Activated T-helper 2 cell treated with anti-CD3 and anti-CD28 coated beads, Interferon-gamma antibody, Interleukin-2, Interleukin-4, amounts not matched to agents 10 μg/mL and 5 μg/mL and 100 μg/mL, durations not matched to agents 14 hours and 24 hours and 36 hours (primary cell): ENCODE measurements around the gene KRT85. TPM values are rescaled to one million over a fixed set of nuclear protein-coding genes. Genes with fewer than 3 reads are reported as not detected.

Source experiments
- DNase-seq: peaks from one replicate; pipeline ENCODE4 v3.0.0; 2021; ENCODE audit warnings: low spot score
- H3K27ac Mint-ChIP-seq: one replicate; pipeline ENCODE4 v1.8.0; 2021; ENCODE audit warnings: mixed read lengths
- H3K27me3 Mint-ChIP-seq: one replicate; pipeline ENCODE4 v1.8.0; 2021; ENCODE audit warnings: low read depth, mixed read lengths
- H3K36me3 Mint-ChIP-seq: one replicate; pipeline ENCODE4 v1.8.0; 2021; ENCODE audit warnings: low read depth, mixed read lengths
- H3K4me1 Mint-ChIP-seq: one replicate; pipeline ENCODE4 v1.8.0; 2021; ENCODE audit warnings: low read depth, mixed read lengths
- H3K4me3 Mint-ChIP-seq: one replicate; pipeline ENCODE4 v1.8.0; 2021; ENCODE audit warnings: low read depth, mild to moderate bottlenecking, moderate library complexity, mixed read lengths
- H3K9me3 Mint-ChIP-seq: one replicate; pipeline ENCODE4 v1.8.0; 2021; ENCODE audit warnings: mixed read lengths
- intact Hi-C: fragments of 100-400 bp; cut with micrococcal nuclease; formaldehyde crosslinking; loops from one replicate; pipeline ENCODE4 v1.15.1; 2023
- total RNA-seq: library from RNA; stranded (reverse); gene quantifications from 2 replicates; pipeline ENCODE4 v1.2.3, GENCODE V29; 2022

Gene KRT85
- total RNA-seq, 1 donor from 2014 or later: not detected

DNA sequence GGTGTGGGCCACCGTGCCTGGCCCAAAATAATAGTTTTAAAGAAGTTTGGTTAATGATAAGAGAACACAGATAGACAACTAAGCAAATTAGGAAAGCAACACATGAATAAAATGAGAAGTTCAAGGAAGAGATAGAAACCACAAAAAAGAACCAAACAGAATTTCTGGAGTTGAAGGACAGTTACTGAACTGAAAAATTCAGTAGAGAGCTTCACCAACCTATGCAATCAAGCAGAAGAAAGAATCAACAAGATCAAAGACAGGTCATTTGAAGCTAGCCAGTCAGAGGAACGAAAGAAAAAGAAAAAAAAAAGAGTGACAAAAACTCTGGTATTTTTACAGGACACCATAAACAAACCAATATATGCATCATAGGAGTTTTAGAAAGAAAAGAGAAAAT, 30.6 kb downstream of the KRT85 start:
- Mint-ChIP-seq H3K27ac (no peak overlapping the region), H3K27me3 (peaks cover 13% of the 10 kb centered on the region), H3K9me3 (peaks cover 6% of the 10 kb centered on the region), H3K4me1 (peaks cover 12% of the 10 kb centered on the region), H3K4me3 (no peak overlapping the region), H3K36me3 (no peaks in the 10 kb centered on the region)
- no peak for DNase-seq
- intact Hi-C loops: no loop called here

DNA sequence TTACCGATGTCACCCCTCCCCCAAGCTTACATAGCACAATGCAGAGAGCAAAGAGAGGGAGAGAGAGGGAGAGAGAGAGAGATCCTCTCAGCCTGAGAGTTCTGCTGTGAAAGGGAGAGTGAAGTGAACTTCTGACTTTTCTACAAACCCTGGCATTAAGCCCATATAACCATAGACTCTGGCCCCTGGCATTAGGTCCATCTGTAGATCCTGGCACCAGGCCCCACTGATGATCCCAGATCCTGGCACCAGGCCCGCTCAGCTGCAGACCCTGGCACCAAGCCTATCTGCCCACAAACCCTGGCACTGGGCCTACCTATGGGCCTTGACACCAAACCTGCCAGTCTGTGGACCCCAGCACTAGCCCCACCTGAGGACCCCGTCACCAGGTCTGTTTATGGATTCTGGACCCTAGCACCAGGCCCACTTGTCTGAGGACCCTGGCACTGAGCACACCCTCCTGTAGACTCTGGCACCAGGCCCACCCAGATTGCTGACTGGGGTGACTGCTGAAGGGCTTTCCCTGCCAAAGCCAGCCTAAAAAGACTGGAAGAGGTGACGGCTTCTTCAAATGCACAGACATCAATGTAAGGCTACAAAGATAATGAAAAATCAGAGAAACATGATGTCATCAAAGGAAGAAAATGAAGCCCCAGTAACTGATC, 31.6 kb downstream of the KRT85 start:
- H3K27ac Mint-ChIP-seq: no peak overlapping the region
- peaks cover 15% of the 10 kb centered on the region for H3K27me3 Mint-ChIP-seq
- peaks cover 6% of the 10 kb centered on the region for H3K9me3 Mint-ChIP-seq
- no peaks in the 10 kb centered on the region for H3K36me3 Mint-ChIP-seq
- H3K4me1 Mint-ChIP-seq: peaks cover 12% of the 10 kb centered on the region
- no peak for DNase-seq
- H3K4me3 Mint-ChIP-seq: no peak overlapping the region
- intact Hi-C loops: no loop called here

DNA sequence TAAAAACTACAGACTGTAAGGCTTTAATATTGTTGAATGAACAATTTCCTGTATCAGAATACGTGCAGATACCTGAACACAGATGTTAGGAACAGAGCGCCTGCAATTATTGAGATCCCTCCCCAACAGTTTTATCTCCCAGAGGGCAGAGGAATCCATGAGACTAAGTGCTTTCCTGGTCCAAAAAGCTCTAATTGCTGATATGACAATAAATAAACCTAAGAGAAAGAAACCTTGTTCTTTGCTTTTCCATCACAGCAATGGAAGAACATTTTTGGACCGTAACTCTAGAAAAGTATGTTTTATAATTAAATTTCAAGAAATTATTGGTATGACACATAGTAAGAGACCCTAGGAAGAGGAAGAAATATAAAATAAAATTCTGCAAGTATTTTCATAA, 33.1 kb downstream of the KRT85 start:
- intact Hi-C loops: no loop called here
- Mint-ChIP-seq H3K36me3 (no peaks in the 10 kb centered on the region), H3K4me3 (no peak overlapping the region), H3K9me3 (peaks cover 6% of the 10 kb centered on the region), H3K27me3 (peaks cover 19% of the 10 kb centered on the region), H3K4me1 (peaks cover 12% of the 10 kb centered on the region), H3K27ac (no peak overlapping the region)
- no peak for DNase-seq

DNA sequence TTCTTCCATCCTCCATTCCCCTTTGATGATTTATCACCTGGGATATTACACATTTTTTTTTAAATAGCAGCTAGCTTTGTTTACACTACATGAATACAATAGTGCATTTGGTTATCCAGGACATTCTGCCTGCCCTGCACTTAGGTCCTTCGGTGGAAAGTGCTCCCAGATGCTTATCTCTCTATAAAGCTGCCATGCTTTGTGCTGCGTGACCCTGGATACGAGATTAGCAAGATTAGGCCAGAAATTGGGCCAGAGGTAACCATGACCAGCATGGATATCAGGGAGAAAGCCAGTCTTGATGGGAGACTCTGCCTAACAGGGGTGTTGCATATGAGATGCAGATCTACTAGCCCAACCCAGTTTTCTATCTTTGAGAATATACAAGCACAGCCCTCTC, 34.0 kb downstream of the KRT85 start:
- no peak overlapping the region for H3K27ac Mint-ChIP-seq
- peaks cover 15% of the 10 kb centered on the region for H3K27me3 Mint-ChIP-seq
- H3K4me3 Mint-ChIP-seq: no peak overlapping the region
- no peaks in the 10 kb centered on the region for H3K36me3 Mint-ChIP-seq
- DNase-seq: no peak
- H3K9me3 Mint-ChIP-seq: peaks cover 6% of the 10 kb centered on the region
- intact Hi-C loops: no loop called here
- H3K4me1 Mint-ChIP-seq: peaks cover 8% of the 10 kb centered on the region

DNA sequence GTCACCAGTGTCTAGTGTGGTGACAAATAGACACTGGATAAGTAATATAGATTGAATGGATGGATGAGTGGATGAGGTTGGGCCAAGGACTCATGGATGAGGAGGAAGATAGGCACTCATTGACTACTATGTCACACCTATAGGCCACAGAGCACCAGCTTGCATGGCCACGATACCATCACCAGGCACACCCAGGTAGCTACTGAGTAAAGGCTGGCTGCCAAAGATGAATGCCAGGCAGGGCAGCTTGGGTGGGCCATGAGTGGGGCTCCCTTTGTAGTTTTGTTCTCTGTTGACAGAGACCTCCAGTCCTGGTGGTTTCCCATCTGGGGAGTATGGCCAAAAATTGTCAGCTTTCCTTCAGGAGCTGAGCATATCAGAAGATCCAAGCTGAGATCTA, 34.9 kb downstream of the KRT85 start:
- Mint-ChIP-seq H3K4me3 (no peak overlapping the region), H3K4me1 (peaks cover 12% of the 10 kb centered on the region), H3K36me3 (no peaks in the 10 kb centered on the region), H3K27ac (no peak overlapping the region), H3K27me3 (peaks cover 15% of the 10 kb centered on the region), H3K9me3 (peaks cover 6% of the 10 kb centered on the region)
- intact Hi-C loops: no loop called here
- no peak for DNase-seq

DNA sequence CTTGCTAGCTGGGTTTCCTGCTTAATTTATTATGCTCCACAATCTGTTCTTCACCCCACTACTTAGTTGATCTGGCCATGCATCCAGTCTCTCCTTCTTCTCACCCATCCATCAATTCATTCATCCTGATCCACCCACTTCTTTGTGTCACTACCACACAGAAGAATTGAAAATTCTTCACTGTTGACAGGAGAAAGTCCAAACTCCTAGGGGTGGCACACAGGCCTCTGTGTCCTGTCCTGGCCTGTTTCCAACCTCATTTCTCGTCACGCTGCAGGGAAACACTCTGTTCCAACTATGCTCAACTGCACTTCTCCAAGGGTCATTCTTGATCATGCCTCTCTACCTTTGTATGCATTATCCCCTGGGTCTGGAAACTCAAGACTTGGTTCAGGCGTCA, 35.4 kb downstream of the KRT85 start:
- no peaks in the 10 kb centered on the region for H3K36me3 Mint-ChIP-seq
- H3K27me3 Mint-ChIP-seq: peaks cover 15% of the 10 kb centered on the region
- H3K4me1 Mint-ChIP-seq: peaks cover 15% of the 10 kb centered on the region
- peaks cover 5% of the 10 kb centered on the region for H3K9me3 Mint-ChIP-seq
- DNase-seq: no peak
- H3K4me3 Mint-ChIP-seq: no peak overlapping the region
- intact Hi-C loops: no loop called here
- H3K27ac Mint-ChIP-seq: no peak overlapping the region

DNA sequence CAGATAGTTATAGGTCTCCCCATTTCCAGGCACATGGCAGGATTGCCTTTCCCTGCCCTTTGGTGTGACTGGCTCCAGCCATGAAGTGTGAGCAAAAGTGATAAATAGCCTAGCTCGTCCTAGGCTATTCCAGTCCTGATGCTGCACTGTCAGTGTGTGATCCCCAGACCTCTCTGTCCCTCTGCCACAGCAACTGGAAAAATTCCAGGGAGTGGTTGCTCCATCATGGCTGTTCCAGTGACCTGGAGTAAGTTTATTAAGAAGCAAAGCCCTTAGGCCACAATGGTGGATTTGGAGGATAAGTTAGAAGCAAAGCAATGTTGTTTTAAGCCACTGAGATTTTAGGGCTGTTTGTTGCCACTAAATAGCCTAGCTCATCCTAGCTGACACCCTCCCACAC, 36.2 kb downstream of the KRT85 start:
- Mint-ChIP-seq H3K9me3 (no peaks in the 10 kb centered on the region), H3K36me3 (no peaks in the 10 kb centered on the region), H3K27me3 (peaks cover 15% of the 10 kb centered on the region), H3K4me3 (no peak overlapping the region), H3K4me1 (peaks cover 11% of the 10 kb centered on the region), H3K27ac (no peak overlapping the region)
- intact Hi-C loops: no loop called here
- no peak for DNase-seq

DNA sequence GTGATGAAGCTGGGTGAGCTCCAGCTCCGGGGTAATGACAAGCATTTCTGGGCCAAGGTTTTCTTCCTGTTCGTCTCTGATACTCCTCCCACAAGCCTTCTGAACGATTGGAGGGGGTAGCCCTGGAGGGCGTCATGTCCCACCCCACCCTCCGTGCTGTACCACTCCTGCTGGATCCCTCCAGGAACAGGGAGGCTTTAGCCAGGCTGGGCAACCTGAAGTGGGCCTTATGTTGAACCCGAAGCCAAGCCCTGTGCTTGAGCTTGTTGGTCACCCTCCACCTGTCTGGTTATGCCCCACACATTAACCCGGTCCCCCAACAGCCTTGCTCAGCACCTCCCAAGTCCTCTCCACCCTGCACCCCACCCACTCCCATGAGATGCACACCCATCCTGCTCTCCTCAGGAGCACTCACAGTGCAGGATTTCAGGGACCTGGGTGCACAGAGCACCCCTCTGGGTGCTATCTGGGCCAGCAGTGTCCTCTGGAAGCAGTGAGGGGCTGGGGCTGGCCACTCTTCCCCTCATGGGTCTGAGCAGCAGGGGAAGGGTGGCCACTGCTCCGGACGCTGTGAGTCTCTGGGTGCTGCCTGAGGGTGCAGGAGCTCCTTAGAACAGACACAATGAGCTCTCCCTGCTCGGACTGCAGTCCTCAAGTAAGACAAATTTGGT, 39.3 kb downstream of the KRT85 start:
- no peak for DNase-seq
- Mint-ChIP-seq H3K9me3 (no peaks in the 10 kb centered on the region), H3K4me3 (no peak overlapping the region), H3K27me3 (peaks cover 15% of the 10 kb centered on the region), H3K27ac (no peak overlapping the region), H3K36me3 (no peaks in the 10 kb centered on the region), H3K4me1 (peaks cover 11% of the 10 kb centered on the region)
- intact Hi-C loops: loop anchor here (2.0 kb wide), 1 partner anchor 175 kb away; no protein-coding TSS in a partner anchor

DNA sequence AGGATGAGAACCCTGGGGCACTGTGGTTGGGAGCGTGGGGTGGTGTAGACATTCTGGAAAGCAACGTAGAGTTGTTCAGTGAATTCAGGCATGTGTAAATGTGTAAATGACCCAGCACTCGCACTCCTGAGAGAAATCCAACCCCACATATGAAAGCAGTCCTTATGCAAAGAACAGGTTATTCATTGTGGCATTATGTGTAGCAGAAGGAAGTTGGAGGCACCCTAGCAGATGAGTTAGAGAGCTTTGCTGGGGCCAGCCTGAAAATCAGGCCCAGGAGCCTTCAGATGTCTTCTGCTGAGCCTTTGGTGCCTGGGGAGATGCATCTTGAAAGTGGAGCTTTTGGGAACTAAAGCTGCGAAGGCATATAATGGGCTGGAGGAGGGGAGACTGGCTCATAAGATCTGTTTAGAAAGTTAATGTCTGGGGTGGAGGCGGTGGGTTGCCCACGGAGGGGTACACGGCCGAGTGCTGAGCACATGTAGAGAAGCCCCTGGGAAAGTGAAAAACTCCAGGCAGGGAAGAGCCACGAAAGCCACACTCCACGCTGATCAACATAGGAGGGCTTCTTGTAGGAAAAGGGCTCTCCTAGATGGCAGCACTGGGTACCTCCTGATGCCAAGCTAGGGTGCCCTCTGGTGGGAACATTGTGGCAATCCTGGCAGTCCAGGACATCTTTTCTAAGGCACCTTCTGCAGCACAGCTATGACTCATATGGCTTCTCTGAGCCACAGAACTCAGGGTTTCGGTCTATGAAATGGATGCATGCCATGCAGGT, 40.0 kb downstream of the KRT85 start:
- Mint-ChIP-seq H3K9me3 (no peaks in the 10 kb centered on the region), H3K4me3 (no peak overlapping the region), H3K4me1 (peaks cover 11% of the 10 kb centered on the region), H3K27me3 (peaks cover 22% of the 10 kb centered on the region), H3K27ac (no peak overlapping the region), H3K36me3 (no peaks in the 10 kb centered on the region)
- DNase-seq: peak; percentile 68
- intact Hi-C loops: loop anchor here (2.0 kb wide), 1 partner anchor 174 kb away; no protein-coding TSS in a partner anchor

DNA sequence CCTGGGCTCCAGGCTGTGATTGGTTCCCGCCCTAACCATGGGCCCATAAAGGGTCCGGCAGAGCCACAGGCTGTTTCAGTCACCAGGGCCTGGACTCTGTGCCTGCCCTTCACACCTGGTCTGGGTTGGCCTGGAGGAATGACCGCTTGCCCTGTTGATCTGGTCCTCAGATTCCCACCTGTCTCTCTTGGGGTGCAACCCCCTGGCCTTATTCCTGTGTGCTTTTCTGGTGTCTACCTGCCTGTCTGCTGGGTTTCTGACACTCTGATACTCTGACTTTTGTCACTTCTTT, 43.2 kb downstream of the KRT85 start:
- DNase-seq: no peak
- Mint-ChIP-seq H3K9me3 (no peaks in the 10 kb centered on the region), H3K27me3 (peaks cover 24% of the 10 kb centered on the region), H3K4me1 (peaks cover 11% of the 10 kb centered on the region), H3K36me3 (no peaks in the 10 kb centered on the region), H3K4me3 (no peak overlapping the region), H3K27ac (no peak overlapping the region)
- intact Hi-C loops: no loop called here

DNA sequence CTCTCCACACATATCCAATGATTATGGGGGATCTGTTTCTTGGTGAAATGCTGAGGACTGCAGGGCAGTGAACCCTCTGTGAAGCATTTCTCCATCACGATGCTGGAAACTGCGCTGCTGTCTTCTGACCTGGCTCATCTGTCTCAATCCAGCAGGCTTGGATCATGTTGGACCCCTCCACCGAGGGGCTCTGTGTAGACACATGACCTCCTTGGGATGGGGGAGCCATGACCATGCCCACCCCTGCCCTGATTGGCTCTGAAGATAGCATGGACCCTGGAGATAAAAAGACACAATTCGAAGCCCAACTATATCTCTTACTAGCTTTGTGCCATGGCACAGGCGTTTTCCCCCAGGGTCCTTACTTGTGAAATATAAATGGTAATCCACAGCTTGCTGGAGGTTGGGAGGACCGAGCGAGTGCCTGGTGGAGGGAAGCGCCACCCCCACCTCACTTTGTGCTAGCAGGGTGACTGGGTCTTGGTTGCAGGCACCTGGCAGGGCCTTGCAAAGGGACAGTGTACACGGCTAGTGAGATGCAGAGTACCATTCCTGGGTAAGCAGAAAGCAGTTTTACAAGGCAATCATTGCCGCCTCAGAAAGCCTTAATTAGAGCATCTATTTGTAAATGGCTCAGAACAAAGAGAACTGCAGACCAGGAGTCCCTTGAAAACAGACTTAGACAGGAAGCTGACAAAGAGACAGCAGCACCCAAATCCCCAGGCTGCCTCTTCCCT, 43.7 kb downstream of the KRT85 start:
- DNase-seq: no peak
- Mint-ChIP-seq H3K4me3 (no peak overlapping the region), H3K27me3 (peaks cover 24% of the 10 kb centered on the region), H3K27ac (no peak overlapping the region), H3K4me1 (peaks cover 11% of the 10 kb centered on the region), H3K36me3 (no peaks in the 10 kb centered on the region), H3K9me3 (no peaks in the 10 kb centered on the region)
- intact Hi-C loops: no loop called here

DNA sequence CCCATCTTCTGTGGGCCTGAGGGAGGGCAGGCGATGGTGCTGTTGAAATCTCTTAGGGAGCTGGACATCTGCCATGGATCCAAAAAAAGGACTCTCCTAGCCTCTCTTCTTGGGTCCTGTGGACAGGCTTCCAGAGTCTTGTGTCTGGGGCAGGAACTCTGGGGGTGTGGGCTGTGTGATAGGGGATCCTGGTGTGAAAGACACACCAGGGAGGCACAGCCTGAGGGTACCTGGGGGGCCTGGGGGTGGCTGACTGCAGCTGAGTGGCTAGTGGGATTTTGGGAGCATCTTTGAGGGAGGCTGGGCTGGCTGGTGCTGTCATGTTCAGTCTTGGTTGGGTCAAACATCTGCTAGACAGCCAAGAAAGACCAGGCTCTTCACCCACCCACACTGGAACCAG, 44.3 kb downstream of the KRT85 start:
- Mint-ChIP-seq H3K4me1 (peaks cover 11% of the 10 kb centered on the region), H3K36me3 (no peaks in the 10 kb centered on the region), H3K9me3 (no peaks in the 10 kb centered on the region), H3K27me3 (peaks cover 24% of the 10 kb centered on the region), H3K27ac (no peak overlapping the region), H3K4me3 (no peak overlapping the region)
- intact Hi-C loops: no loop called here
- no peak for DNase-seq
